Lower leg skin (tissue), 4 donors: ENCODE data around the gene OOSP3. TPM values are rescaled to one million over a fixed set of nuclear protein-coding genes. Genes with fewer than 3 reads are reported as not detected.
"Not testable (repeated sequence)": the region's sequence is repeated elsewhere in the genome, so short reads cannot be mapped to it uniquely, and the experiment has no call there.

ENCODE experiments used
- DNase-seq, 2 donors: peaks; one replicate each; pipeline ENCODE4 v3.0.0-alpha.2; 2019; ENCODE audit warnings: low spot score in 2 of 2
- H3K4me3 ChIP-seq: fragments of 200-600 bp; sonication (generic); 2 replicates; pipeline ENCODE4 v1.5.1; 2017; ENCODE audit warnings: mild to moderate bottlenecking, low read depth; ENCODE audit not compliant: poor library complexity, severe bottlenecking
- CTCF ChIP-seq, 3 donors: fragments of 450-650 bp; IDR thresholded peaks; one replicate each; pipeline ENCODE4 v1.5.1; 2016; ENCODE audit warnings: antibody characterized with exemption in 3 of 3, mild to moderate bottlenecking in 3 of 3, moderate library complexity in 2 of 3
- POLR2A ChIP-seq, 2 donors: fragments of 450-650 bp; IDR thresholded peaks; one replicate each; pipeline ENCODE4 v1.6.1; 2016 to 2017; ENCODE audit warnings: antibody characterized with exemption in 2 of 2, mild to moderate bottlenecking in 1 of 2, moderate library complexity in 1 of 2
- WGBS, 2 donors: methylation state at CpG; one replicate each; pipeline ENCODE4 v1.1.5; 2018; 5-methylcytosine and 5-hydroxymethylcytosine counted together
- intact Hi-C: fragments of 100-400 bp; cut with DNase I; formaldehyde crosslinking; loops from one replicate; pipeline ENCODE4 v1.15.0; 2023; ENCODE audit warnings: low total_unique reads
- total RNA-seq, 4 donors: library from RNA; depleted of rRNA; stranded (reverse); fragments of >200 nt; gene quantifications; one replicate each; pipeline ENCODE4 v1.1.0, GENCODE V29; 2016

OOSP3 gene
- total RNA-seq, 4 donors from 2014 or later: not detected

GRCh38 chr11:59845399-59845798 is 33.2 kb upstream of the OOSP3 start, which contains the start of gene CBLIF:
Gene CBLIF (minus strand): TSS chr11:59845499. CDS start chr11:59845453, 46 bp downstream.
- WGBS, 2 donors: 80 to 81% methylated on average over 4 of the region's 4 CpGs
- H3K4me3 ChIP-seq: no peak within 1 kb of the TSS
- intact Hi-C loops: no loop called here
- TF ChIP-seq CTCF (IDR thresholded peaks at IDR 0.05) (no peak), POLR2A (IDR thresholded peaks at IDR 0.05) (no peak)
- DNase-seq: no peak

- TF ChIP-seq CTCF (IDR thresholded peaks at IDR 0.05) (no peak), POLR2A (IDR thresholded peaks at IDR 0.05) (no peak)
- intact Hi-C loops: no loop called here
- WGBS, 2 donors: 51 to 56% methylated on average over 5 of the region's 5 CpGs
- no peak for DNase-seq
- no peak overlapping the region for H3K4me3 ChIP-seq
Measured at GRCh38 chr11:59846556-59846955, 32.0 kb upstream of the OOSP3 start.

GRCh38 chr11:59847626-59848025 is 31.0 kb upstream of the OOSP3 start:
- no peak for DNase-seq
- 71 to 80% methylated on average over 3 of the region's 3 CpGs for WGBS, 2 donors

GRCh38 chr11:59848439-59848838 is 30.1 kb upstream of the OOSP3 start:
- DNase-seq, intact Hi-C loops, H3K4me3 ChIP-seq: not testable (repeated sequence)
- WGBS, 2 donors: 92 to 94% methylated on average over 6 of the region's 6 CpGs

More at GRCh38 chr11:59847626-59848025, 31.0 kb upstream of the OOSP3 start:
- no peak overlapping the region for H3K4me3 ChIP-seq
- intact Hi-C loops: no loop called here
- TF ChIP-seq CTCF (IDR thresholded peaks at IDR 0.05): no peak
- no peak for TF ChIP-seq POLR2A (IDR thresholded peaks at IDR 0.05)

- DNase-seq: no peak
- intact Hi-C loops: no loop called here
- WGBS, 2 donors: 12 to 18% methylated on average over 2 of the region's 2 CpGs
- no peak overlapping the region for H3K4me3 ChIP-seq
- TF ChIP-seq CTCF (IDR thresholded peaks at IDR 0.05) (no peak), POLR2A (IDR thresholded peaks at IDR 0.05) (no peak)
Measured at GRCh38 chr11:59849129-59849528, 29.5 kb upstream of the OOSP3 start.

GRCh38 chr11:59849551-59849950 is 29.0 kb upstream of the OOSP3 start:
- WGBS, 2 donors: 93 to 98% methylated on average over 2 of the region's 2 CpGs
- H3K4me3 ChIP-seq, intact Hi-C loops, DNase-seq: not testable (repeated sequence)

- H3K4me3 ChIP-seq, DNase-seq, intact Hi-C loops: not testable (repeated sequence)
- 91 to 93% methylated on average over 5 of the region's 5 CpGs for WGBS, 2 donors
Measured at GRCh38 chr11:59851416-59851815, 27.2 kb upstream of the OOSP3 start.
